GM12878 (cell line): Measurements from ENCODE around the gene RAB44. TPM values are rescaled to one million over a fixed set of nuclear protein-coding genes. Genes with fewer than 3 reads are reported as not detected.

ENCODE experiments used
- ATAC-seq: fragments of 200-7000 bp; cut with Tn5 transposase; 3 replicates; pipeline ENCODE4 v1.9.1; 2020; ENCODE audit warnings: mild to moderate bottlenecking, moderate library complexity
- BruUV-seq: library from RNA; stranded (reverse); fragments of 400-500 nt; replicated peaks from 2 replicates; lab custom pipeline; 2021; lab: Mats Ljungman, UMichigan
- CTCF ChIA-PET: fragments of 300-600 bp; sonication (Branson Sonifier 250); formaldehyde crosslinking; extraction: SDS; loops from one replicate; lab custom pipeline; 2021; ENCODE audit warnings: inconsistent platforms; lab: Yijun Ruan, JAX
- POLR2A ChIA-PET: fragments of 350-600 bp; formaldehyde crosslinking; extraction: SDS; loops from one replicate; lab custom pipeline; 2021; ENCODE audit warnings: inconsistent platforms; lab: Charles Lee
- RAD21 ChIA-PET: fragments of 300-600 bp; sonication (Branson Sonifier 250); formaldehyde crosslinking; loops from one replicate; lab custom pipeline; 2023; ENCODE audit warnings: antibody characterized with exemption; ENCODE audit not compliant: unreplicated experiment; lab: Charles Lee
- SMC1A ChIA-PET: fragments of 300-600 bp; sonication (Branson Sonifier 250); formaldehyde crosslinking; loops from one replicate; lab custom pipeline; 2023; ENCODE audit not compliant: unreplicated experiment, uncharacterized antibody; lab: Charles Lee
- DNase-seq: peaks from one replicate; pipeline ENCODE4 v3.0.0-alpha.2; 2011; ENCODE audit warnings: low read depth, low spot score
- FAIRE-seq: peaks from 3 replicates; lab custom pipeline; 2011; peaks lifted over from hg19 to GRCh38; lab: Jason Lieb, UNC
- H2AFZ ChIP-seq: 2 replicates; pipeline ENCODE4 v1.6.0; 2011; ENCODE audit warnings: low read depth, low read length, control low read depth; ENCODE audit not compliant: control insufficient read depth
- H3K27ac ChIP-seq: 2 replicates; pipeline ENCODE4 v1.5.1; 2011; ENCODE audit warnings: control low read depth; ENCODE audit not compliant: control insufficient read depth, insufficient read depth
- H3K27me3 ChIP-seq, 2 experiments: replicated peaks in 1 of 2; 2 replicates each; pipeline versions ENCODE4 v1.6.0 to v1.6.1; 2011; ENCODE audit warnings: low read length in 1 of 2; ENCODE audit not compliant: control insufficient read depth in 2 of 2, insufficient read depth in 2 of 2
- H3K36me3 ChIP-seq, 2 experiments: 2 replicates each; pipeline ENCODE4 v1.5.1; 2011; ENCODE audit warnings: low read length in 1 of 2; ENCODE audit not compliant: control insufficient read depth in 2 of 2, insufficient read depth in 2 of 2
- H3K4me1 ChIP-seq: 2 replicates; pipeline ENCODE4 v1.6.1; 2011; ENCODE audit warnings: mild to moderate bottlenecking, low read length, moderate library complexity, mixed read lengths; ENCODE audit not compliant: control insufficient read depth, insufficient read depth
- H3K4me2 ChIP-seq: 2 replicates; pipeline ENCODE4 v1.6.0; 2011; ENCODE audit warnings: control low read depth; ENCODE audit not compliant: control insufficient read depth, insufficient read depth
- H3K4me3 ChIP-seq: fragments of 200-600 bp; sonication (generic); 2 replicates; pipeline ENCODE4 v1.5.1; 2016
- H3K79me2 ChIP-seq: 2 replicates; pipeline ENCODE4 v1.6.0; 2011; ENCODE audit warnings: low read length; ENCODE audit not compliant: control insufficient read depth, insufficient read depth
- H3K9ac ChIP-seq: 2 replicates; pipeline ENCODE4 v1.8.0; 2011; ENCODE audit warnings: low read length, control low read depth, mixed read lengths; ENCODE audit not compliant: control insufficient read depth, insufficient read depth
- H3K9me3 ChIP-seq: replicated peaks from 3 replicates; pipeline ENCODE4 v1.5.1; 2011; ENCODE audit warnings: mild to moderate bottlenecking, low read length; ENCODE audit not compliant: control insufficient read depth, insufficient read depth
- H4K20me1 ChIP-seq: 2 replicates; pipeline ENCODE4 v1.6.0; 2011; ENCODE audit not compliant: control insufficient read depth, insufficient read depth
- CTCF ChIP-seq, 3 experiments: IDR thresholded peaks in 2 of 3; conservative IDR thresholded peaks in 1 of 3; 2 replicates each; pipeline ENCODE4 v1.5.1; 2011; ENCODE audit warnings: low read depth in 3 of 3, low read length in 3 of 3, mild to moderate bottlenecking in 3 of 3, control low read depth in 2 of 3, moderate library complexity in 2 of 3, inconsistent platforms in 1 of 3, mixed read lengths in 1 of 3; ENCODE audit not compliant: control insufficient read depth in 2 of 3, insufficient read depth in 1 of 3; ENCODE audit errors: extremely low read depth in 1 of 3
- MXI1 ChIP-seq: fragments of 150-350 bp; IDR thresholded peaks from 2 replicates; pipeline ENCODE4 v1.6.1; 2011; ENCODE audit warnings: low read depth, mild to moderate bottlenecking, inconsistent platforms, low read length, improper control_type of control experiment
- NBN ChIP-seq: fragments of 450-650 bp; IDR thresholded peaks from 2 replicates; pipeline ENCODE4 v1.6.1; 2016
- ZBTB40 ChIP-seq: fragments of 450-650 bp; IDR thresholded peaks from 2 replicates; pipeline ENCODE4 v1.6.1; 2016; ENCODE audit warnings: mild to moderate bottlenecking, moderate library complexity, borderline replicate concordance
- WGBS: methylation state at CpG from one replicate; pipeline ENCODE4 v1.1.6; 2016; ENCODE audit warnings: low lambda C conversion rate; ENCODE audit not compliant: insufficient replicate concordance, insufficient coverage; ENCODE audit errors: missing lambda C conversion rate; 5-methylcytosine and 5-hydroxymethylcytosine counted together
- in situ Hi-C: fragments of 300-500 bp; cut with MboI; formaldehyde crosslinking; loops from 9 replicates; pipeline ENCODE4 v1.14.3; 2018; ENCODE audit warnings: mixed read lengths
- intact Hi-C: fragments of 100-400 bp; cut with micrococcal nuclease; formaldehyde crosslinking; loops from one replicate; pipeline ENCODE4 v1.14.2; 2022; ENCODE audit not compliant: unreplicated experiment
- polyA plus RNA-seq, 11 experiments: library from polyadenylated mRNA; depleted of rRNA in 4 of 11; unstranded in 6 of 11; stranded (reverse) in 5 of 11; fragments of >200 nt; fragmentation: Nextera tagmentation in 4 of 11; fragmentation: Illumina TruSeq in 1 of 11; extraction: Ambion mirVana in 4 of 11; extraction: Trizol in 1 of 11; gene quantifications; 1 replicate in 1 of 11; 2 replicates in 10 of 11; pipeline versions ENCODE4 v1.2.1 to v1.2.3, GENCODE V29; 2011 to 2016; ENCODE audit warnings: inconsistent platforms in 2 of 11, missing spikeins in 2 of 11, low read depth in 1 of 11
- total RNA-seq, 4 experiments: library from RNA; depleted of rRNA in 3 of 4; stranded (reverse); fragments of >200 nt in 3 of 4; fragmentation: Illumina TruSeq in 1 of 4; extraction: Trizol in 1 of 4; gene quantifications; 2 replicates each; pipeline versions ENCODE4 v1.2.1 to v1.2.3, GENCODE V29; 2013 to 2021

Gene RAB44
- total and polyA plus RNA-seq, 10 of the 15 experiments (the other 5 are each of a cell fraction or from before 2014, with no cell fraction given) = 0.01 to 0.08 (median 0.05) TPM; not detected in 2

- no peak for TF ChIP-seq ZBTB40
- TF ChIP-seq, all 136 proteins: peak for 29
These were observed 55.4 kb downstream of the RAB44 start (continued) for GRCh38 chr6:36752886-36753506.

GRCh38 chr6:36753671-36754405 lies 56.2 kb downstream of the RAB44 start:
- ChIA-PET RAD21 (interaction anchor here (1.0 to 8.6 kb wide), 17 partner anchors 12 to 417 kb away, joined by 3 to 124 read pairs (median 7); partner anchors contain the start of gene CDKN1A), CTCF (interaction anchor here (0.6 to 9.5 kb wide), 20 partner anchors 11 to 292 kb away, joined by 3 to 109 read pairs (median 3); partner anchors contain the start of genes CDKN1A and PPIL1), SMC1A (interaction anchor here (0.5 to 9.7 kb wide), 24 partner anchors 9 to 725 kb away, joined by 3 to 120 read pairs (median 4); partner anchors contain the start of gene CDKN1A), POLR2A (interaction anchor here (0.6 to 6.1 kb wide), 10 partner anchors 25 to 129 kb away, joined by 3 to 57 read pairs (median 5); partner anchors contain the start of gene CDKN1A)
- intact Hi-C loops = loop anchor here (1.0 kb wide), 1 partner anchor 28 kb away; no protein-coding TSS in a partner anchor
- Histone ChIP-seq H3K9me3 (no peaks in the 10 kb centered on the region; the same call in 1 of the 3 replicates), H3K4me2 (peak overlapping the region; percentile 99), H4K20me1 (no peaks in the 10 kb centered on the region), H3K36me3 (peaks cover 0 to 2% of the 10 kb centered on the region in 2 experiments; a peak in 2 of 4 replicates), H3K27ac (peak overlapping the region; percentile 80), H2AFZ (no peak overlapping the region), H3K79me2 (peaks cover 17% of the 10 kb centered on the region), H3K9ac (peak overlapping the region; percentile 59), H3K4me1 (peaks cover 61% of the 10 kb centered on the region), H3K4me3 (peak overlapping the region; percentile 10; the same call in 1 of the 2 replicates), H3K27me3 (no peaks in the 10 kb centered on the region)
- no peak for FAIRE-seq
- no peak for ATAC-seq
- DNase-seq = no peak
- WGBS = 10% methylated on average over 6 of the region's 7 CpGs
- TF ChIP-seq NBN (no peak), CTCF (IDR thresholded peaks at IDR 0.05 in 2 of 3, conservative IDR thresholded peaks at IDR 0.05 in 1 of 3; ENCODE audit: control insufficient read depth in 2 of 3, extremely low read depth in 1 of 3, insufficient read depth in 1 of 3, low read depth in 3 of 3, low read length in 3 of 3) (no peak), MXI1 (no peak)
- in situ Hi-C loops = loop anchor here (5.0 kb wide), 1 partner anchor 132 kb away; no protein-coding TSS in a partner anchor
- no TSS peak for BruUV-seq
